CD4-positive, alpha-beta T cell treated with Interleukin-6 at 100 ng/mL for 8 hours (primary cell): ENCODE results near the gene SLC15A3.

Experiments
- DNase-seq: peaks from one replicate; pipeline ENCODE4 v3.0.0-alpha.2; 2020; ENCODE audit warnings: mixed read lengths, low spot score

The SLC15A3 gene

GRCh38 chr11:60889869-60890311 lies 62.1 kb downstream of the SLC15A3 start:
- DNase-seq, result no peak

- no peak for DNase-seq
These were observed 64.4 kb downstream of the SLC15A3 start for GRCh38 chr11:60887556-60887955.
